ENCODE results near the gene KLHL5. TPM values are rescaled to one million over a fixed set of nuclear protein-coding genes. Genes with fewer than 3 reads are reported as not detected.

KLHL5 gene
- total RNA-seq, 1 experiment from 2014 or later = 128 TPM

DNA sequence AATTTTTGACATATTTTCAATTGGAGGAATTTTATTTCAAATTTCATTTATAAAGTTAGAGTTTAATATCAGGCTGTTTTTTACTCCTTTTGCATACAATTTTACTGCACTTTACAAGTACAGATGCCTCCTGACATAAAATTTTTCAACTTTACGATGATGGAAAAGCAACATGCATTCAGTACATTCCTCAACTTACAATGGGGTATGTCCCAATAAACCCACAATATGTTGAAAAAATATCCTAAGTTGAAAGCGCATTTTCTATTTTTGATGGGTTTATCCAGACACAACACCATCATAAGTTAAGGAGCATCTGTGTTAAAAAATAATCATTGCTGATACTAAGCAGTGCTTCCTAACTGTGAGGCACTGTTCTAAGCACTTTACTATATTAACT is 4.3 kb downstream of the KLHL5 start:
- DNase-seq (ENCODE audit: low read depth, low spot score) (no peak), ATAC-seq (no peak)
- Histone ChIP-seq H3K4me3 (ENCODE audit: low read depth in 2 of 2, low read length in 2 of 2) (no peak overlapping the region), H3K27me3 (ENCODE audit: control insufficient read depth, insufficient read depth, low read length) (no peaks in the 10 kb centered on the region), H3K4me1 (ENCODE audit: control insufficient read depth, insufficient read depth, low read length) (peaks cover 13% of the 10 kb centered on the region), H3K36me3 (ENCODE audit: control insufficient read depth, insufficient read depth, low read length) (no peaks in the 10 kb centered on the region; the same call in 1 of the 2 replicates), H3K27ac (ENCODE audit: low read length) (no peak overlapping the region), H3K9me3 (ENCODE audit: control insufficient read depth, insufficient read depth, low read depth, low read length) (no peaks in the 10 kb centered on the region)
- in situ Hi-C loops (cut with HindIII; ENCODE audit: low pct_unique_long_range_greater_than_20kb, low sequenced_read_pairs) (no loop called here), intact Hi-C loops (cut with micrococcal nuclease; ENCODE audit: unreplicated experiment) (no loop called here)
- BruUV-seq (replicated peaks) = no TSS peak
- POLR2A ChIA-PET = no interaction called here
- TF ChIP-seq, protein P1, sequence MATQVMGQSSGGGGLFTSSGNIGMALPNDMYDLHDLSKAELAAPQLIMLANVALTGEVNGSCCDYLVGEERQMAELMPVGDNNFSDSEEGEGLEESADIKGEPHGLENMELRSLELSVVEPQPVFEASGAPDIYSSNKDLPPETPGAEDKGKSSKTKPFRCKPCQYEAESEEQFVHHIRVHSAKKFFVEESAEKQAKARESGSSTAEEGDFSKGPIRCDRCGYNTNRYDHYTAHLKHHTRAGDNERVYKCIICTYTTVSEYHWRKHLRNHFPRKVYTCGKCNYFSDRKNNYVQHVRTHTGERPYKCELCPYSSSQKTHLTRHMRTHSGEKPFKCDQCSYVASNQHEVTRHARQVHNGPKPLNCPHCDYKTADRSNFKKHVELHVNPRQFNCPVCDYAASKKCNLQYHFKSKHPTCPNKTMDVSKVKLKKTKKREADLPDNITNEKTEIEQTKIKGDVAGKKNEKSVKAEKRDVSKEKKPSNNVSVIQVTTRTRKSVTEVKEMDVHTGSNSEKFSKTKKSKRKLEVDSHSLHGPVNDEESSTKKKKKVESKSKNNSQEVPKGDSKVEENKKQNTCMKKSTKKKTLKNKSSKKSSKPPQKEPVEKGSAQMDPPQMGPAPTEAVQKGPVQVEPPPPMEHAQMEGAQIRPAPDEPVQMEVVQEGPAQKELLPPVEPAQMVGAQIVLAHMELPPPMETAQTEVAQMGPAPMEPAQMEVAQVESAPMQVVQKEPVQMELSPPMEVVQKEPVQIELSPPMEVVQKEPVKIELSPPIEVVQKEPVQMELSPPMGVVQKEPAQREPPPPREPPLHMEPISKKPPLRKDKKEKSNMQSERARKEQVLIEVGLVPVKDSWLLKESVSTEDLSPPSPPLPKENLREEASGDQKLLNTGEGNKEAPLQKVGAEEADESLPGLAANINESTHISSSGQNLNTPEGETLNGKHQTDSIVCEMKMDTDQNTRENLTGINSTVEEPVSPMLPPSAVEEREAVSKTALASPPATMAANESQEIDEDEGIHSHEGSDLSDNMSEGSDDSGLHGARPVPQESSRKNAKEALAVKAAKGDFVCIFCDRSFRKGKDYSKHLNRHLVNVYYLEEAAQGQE (IDR thresholded peaks at IDR 0.05; ENCODE audit: insufficient read depth in 1 of 2, low read depth in 2 of 2, low read length in 1 of 2) = no peak
- CTCF ChIA-PET = no interaction called here

DNA sequence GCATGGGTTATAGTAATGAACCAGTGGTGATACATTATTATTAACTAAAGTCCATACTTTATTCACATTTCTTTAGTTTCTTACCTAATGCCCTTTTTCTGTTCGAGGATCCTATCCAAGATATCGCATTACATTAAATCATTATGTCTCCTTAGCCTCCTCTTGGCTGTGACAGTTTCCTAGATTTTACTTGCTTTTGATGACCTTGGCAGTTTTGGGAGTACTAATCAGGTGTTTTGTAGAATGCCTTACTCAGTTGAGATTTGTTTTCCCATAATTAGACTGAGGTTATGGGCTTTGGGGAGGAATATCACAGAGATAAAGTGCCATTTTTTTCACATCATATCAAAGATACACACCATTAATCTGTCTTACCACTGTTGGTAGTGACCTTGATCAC is 5.0 kb downstream of the KLHL5 start:
- Histone ChIP-seq H3K9me3 (ENCODE audit: control insufficient read depth, insufficient read depth, low read depth, low read length) (no peaks in the 10 kb centered on the region), H3K27ac (ENCODE audit: low read length) (no peak overlapping the region), H3K4me3 (ENCODE audit: low read depth in 2 of 2, low read length in 2 of 2) (no peak overlapping the region), H3K36me3 (ENCODE audit: control insufficient read depth, insufficient read depth, low read length) (no peaks in the 10 kb centered on the region; the same call in 1 of the 2 replicates), H3K4me1 (ENCODE audit: control insufficient read depth, insufficient read depth, low read length) (peaks cover 7% of the 10 kb centered on the region), H3K27me3 (ENCODE audit: control insufficient read depth, insufficient read depth, low read length) (no peaks in the 10 kb centered on the region)
- in situ Hi-C loops (cut with HindIII; ENCODE audit: low pct_unique_long_range_greater_than_20kb, low sequenced_read_pairs) = no loop called here
- intact Hi-C loops (cut with micrococcal nuclease; ENCODE audit: unreplicated experiment) = no loop called here
- POLR2A ChIA-PET = no interaction called here
- TF ChIP-seq TCF7L2 (IDR thresholded peaks at IDR 0.05; ENCODE audit: low read depth, low read length) (no peak), POLR2AphosphoS5 (IDR thresholded peaks at IDR 0.05; ENCODE audit: low read depth, low read length) (no peak), SIN3A (IDR thresholded peaks at IDR 0.05; ENCODE audit: borderline replicate concordance, insufficient read depth, low read depth, low read length) (no peak)
- TF ChIP-seq, protein P1 (IDR thresholded peaks at IDR 0.05; ENCODE audit: insufficient read depth in 1 of 2, low read depth in 2 of 2, low read length in 1 of 2) = no peak
- TF ChIP-seq, protein P2, sequence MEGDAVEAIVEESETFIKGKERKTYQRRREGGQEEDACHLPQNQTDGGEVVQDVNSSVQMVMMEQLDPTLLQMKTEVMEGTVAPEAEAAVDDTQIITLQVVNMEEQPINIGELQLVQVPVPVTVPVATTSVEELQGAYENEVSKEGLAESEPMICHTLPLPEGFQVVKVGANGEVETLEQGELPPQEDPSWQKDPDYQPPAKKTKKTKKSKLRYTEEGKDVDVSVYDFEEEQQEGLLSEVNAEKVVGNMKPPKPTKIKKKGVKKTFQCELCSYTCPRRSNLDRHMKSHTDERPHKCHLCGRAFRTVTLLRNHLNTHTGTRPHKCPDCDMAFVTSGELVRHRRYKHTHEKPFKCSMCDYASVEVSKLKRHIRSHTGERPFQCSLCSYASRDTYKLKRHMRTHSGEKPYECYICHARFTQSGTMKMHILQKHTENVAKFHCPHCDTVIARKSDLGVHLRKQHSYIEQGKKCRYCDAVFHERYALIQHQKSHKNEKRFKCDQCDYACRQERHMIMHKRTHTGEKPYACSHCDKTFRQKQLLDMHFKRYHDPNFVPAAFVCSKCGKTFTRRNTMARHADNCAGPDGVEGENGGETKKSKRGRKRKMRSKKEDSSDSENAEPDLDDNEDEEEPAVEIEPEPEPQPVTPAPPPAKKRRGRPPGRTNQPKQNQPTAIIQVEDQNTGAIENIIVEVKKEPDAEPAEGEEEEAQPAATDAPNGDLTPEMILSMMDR (IDR thresholded peaks at IDR 0.05) = no peak
- BruUV-seq (replicated peaks) = no TSS peak
- ATAC-seq (no peak), DNase-seq (ENCODE audit: low read depth, low spot score) (no peak)
- CTCF ChIA-PET = no interaction called here

Data from Panc1 (cell line).